Activated naive CD8-positive, alpha-beta T cell treated with anti-CD3 and anti-CD28 coated beads, Interleukin-2, amount 50 U/mL, for 24 hours (primary cell): ENCODE data around the gene SPARC.

ENCODE experiments used
- ATAC-seq: fragments of 150-1000 bp; cut with Tn5 transposase; one replicate; pipeline ENCODE4 v1.10.0; 2021
- DNase-seq: peaks from one replicate; pipeline ENCODE4 v3.0.0; 2021
- H3K27ac Mint-ChIP-seq: one replicate; pipeline ENCODE4 v1.8.0; 2021; ENCODE audit warnings: mild to moderate bottlenecking, mixed read lengths
- H3K27me3 Mint-ChIP-seq: one replicate; pipeline ENCODE4 v1.8.0; 2021; ENCODE audit warnings: mixed read lengths
- H3K36me3 Mint-ChIP-seq: one replicate; pipeline ENCODE4 v1.8.0; 2021; ENCODE audit warnings: low read depth, mixed read lengths
- H3K4me1 Mint-ChIP-seq: one replicate; pipeline ENCODE4 v1.8.0; 2021; ENCODE audit warnings: mixed read lengths
- H3K4me3 Mint-ChIP-seq: one replicate; pipeline ENCODE4 v1.8.0; 2021; ENCODE audit warnings: mild to moderate bottlenecking, moderate library complexity, mixed read lengths
- H3K9me3 Mint-ChIP-seq: one replicate; pipeline ENCODE4 v1.8.0; 2021; ENCODE audit warnings: mixed read lengths

Gene SPARC

GRCh38 chr5:151663617-151664293 is 23.0 kb downstream of the SPARC start:
- H3K4me3 Mint-ChIP-seq: no peak overlapping the region
- no peak overlapping the region for H3K27ac Mint-ChIP-seq
- H3K4me1 Mint-ChIP-seq: peaks cover 10% of the 10 kb centered on the region
- no peaks in the 10 kb centered on the region for H3K9me3 Mint-ChIP-seq
- peaks cover 2% of the 10 kb centered on the region for H3K27me3 Mint-ChIP-seq
- no peak for DNase-seq
- H3K36me3 Mint-ChIP-seq: no peaks in the 10 kb centered on the region
- no peak for ATAC-seq

DNA sequence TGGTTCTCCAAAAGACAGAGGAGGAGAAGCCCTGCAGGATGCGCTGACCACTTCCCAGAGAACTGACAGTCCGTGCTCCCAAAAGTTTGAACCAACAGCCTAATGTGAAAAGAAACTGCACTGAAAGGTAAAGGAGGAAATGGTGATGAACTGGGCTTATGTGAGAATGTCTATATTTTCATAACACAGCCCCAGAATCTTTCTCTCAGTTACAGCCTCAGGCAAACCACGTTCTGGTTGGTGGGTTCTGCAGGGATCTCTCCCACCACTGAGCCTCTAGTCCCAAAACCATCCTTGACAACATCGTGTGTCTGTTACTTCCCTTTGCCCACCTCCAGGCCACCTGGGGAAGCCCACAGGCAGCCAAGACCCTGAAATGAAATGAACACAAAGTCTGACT is 23.9 kb downstream of the SPARC start:
- ATAC-seq (no peak), DNase-seq (no peak)
- Mint-ChIP-seq H3K9me3 (no peaks in the 10 kb centered on the region), H3K27ac (no peak overlapping the region), H3K27me3 (peaks cover 2% of the 10 kb centered on the region), H3K4me1 (peaks cover 10% of the 10 kb centered on the region), H3K36me3 (no peaks in the 10 kb centered on the region), H3K4me3 (no peak overlapping the region)

DNA sequence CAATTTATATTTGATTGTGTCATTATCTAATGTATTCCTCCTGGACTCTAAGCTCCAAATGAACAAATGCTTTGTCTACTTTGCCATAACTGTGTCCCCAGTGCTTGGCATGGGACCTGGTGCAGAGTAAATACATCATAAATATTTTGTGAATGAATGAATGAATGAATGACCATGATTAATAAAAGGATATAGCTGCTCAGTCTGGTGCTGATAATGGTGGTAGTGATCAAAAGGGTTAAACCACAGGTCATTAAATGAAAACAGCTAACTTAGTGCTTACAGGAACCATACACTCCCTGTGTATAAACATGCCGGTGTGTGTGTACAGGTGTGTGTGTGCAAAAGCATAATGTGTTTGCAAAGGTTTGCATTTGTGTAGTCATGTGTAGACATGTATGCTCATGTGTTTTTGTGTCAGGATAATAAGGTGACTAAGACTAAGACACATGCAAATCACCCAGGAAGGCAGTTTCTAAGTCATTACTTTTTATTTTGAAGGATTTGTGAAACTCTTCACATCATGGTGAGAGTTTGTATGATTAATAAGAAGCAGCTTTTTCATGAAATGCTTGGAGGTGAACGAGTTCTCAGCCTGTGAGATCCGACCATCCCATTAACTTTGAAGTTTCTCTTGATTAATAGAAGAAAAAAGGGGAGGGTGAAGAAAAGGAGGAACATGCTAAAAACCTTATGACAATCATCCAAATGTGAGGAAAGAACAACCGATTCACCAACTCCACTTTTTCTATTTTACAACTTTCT is 24.6 kb downstream of the SPARC start:
- ATAC-seq (no peak), DNase-seq (no peak)
- Mint-ChIP-seq H3K4me3 (no peak overlapping the region), H3K36me3 (no peaks in the 10 kb centered on the region), H3K9me3 (no peaks in the 10 kb centered on the region), H3K4me1 (peaks cover 10% of the 10 kb centered on the region), H3K27me3 (peaks cover 2% of the 10 kb centered on the region), H3K27ac (no peak overlapping the region)

DNA sequence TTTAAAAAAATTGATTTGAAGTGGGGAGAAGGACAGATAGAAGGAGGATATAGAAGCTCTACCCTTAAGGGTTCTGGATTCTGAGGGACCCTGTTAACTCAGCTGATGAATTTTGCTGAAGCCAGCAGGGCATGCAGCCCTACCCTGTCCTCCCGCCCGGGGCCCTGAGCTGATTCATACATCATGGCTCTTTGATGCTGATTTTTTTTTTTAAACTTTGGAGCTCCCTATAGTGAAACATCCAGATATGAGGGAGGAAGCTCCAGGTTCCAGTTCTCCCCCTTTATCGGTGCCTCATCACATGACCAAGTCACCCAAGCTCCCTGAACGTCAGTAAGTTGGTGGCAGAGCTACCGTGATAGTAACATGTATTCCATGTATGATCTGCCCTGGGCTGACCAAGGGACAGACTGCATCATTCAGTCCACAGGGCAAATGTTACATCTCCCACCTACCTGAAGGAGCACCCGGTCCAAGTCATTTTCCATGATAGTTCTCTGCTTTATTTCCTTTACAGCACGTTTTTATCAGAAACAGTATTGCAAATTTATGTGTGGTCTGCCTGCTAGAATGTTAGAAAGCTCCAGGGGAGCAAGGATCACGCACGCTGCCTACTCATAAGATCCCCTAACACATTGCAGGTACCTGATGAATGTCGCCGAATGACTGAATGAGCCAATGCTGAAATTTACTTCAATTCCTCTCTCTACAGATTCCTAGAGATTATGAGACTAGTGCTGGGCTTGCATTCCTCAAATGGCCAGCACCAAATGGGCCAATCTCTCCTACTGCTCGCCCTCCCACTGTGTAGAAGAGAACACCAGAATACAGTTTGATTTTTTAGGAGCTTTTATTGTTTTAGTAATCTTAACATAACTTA is 25.9 kb downstream of the SPARC start:
- Mint-ChIP-seq H3K9me3 (no peaks in the 10 kb centered on the region), H3K36me3 (no peaks in the 10 kb centered on the region), H3K27ac (no peak overlapping the region), H3K4me1 (peaks cover 10% of the 10 kb centered on the region), H3K4me3 (no peak overlapping the region), H3K27me3 (peaks cover 2% of the 10 kb centered on the region)
- ATAC-seq (no peak), DNase-seq (no peak)

DNA sequence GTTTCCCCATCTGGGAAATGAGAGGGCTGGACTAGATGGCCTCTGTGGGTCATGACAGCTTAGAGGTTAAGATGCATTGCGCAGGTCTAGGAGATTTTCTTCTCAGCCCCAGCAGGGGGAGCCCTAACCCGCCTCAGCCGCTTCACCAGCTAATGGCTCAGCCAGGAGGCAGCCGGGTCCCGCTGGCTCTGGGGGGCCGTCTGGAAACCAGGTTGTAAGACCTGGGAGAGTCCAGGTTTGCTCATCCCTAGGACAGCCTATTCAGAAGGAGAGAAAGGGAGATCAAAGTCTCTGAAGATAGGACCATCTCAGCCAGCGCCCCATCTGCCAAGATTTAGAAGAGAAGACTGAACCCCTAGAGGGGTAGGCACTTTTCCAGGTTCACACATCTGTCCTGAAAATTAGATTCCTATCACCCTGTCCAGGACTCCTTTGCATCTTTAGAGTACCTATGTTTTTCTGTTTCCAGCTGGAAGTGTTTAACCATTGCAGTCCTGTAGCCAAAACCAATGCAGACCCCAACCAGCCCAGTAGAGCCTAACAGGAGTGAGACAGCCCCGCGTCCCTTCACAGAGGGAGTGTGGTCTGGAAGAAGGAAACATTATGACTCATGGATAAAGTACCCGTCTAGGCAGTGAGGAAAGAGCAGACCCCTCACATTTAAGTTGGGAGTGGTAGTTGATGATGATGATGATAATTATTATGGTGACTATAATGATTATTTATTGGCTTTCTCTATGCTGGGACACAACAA is 27.5 kb downstream of the SPARC start:
- DNase-seq: peak; percentile 87

DNA sequence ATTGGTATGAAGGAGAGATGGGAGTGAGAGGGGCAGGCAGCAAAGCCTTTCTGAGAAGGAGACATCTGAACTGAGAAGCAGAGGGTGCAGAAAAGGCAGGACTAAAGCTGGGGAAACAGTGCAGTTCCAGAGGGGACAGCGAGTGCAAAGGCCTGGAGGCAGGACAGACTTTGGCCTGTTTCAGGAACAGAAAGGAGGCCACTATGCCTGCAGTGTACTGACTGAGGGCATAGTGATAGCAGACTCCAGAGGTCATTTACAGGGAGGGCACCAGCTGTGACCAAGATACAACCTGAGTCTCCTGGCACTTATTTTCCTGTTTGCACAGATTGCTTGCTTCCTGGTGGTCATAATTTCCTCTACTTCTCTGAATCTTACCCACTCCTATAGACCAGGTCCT is 29.6 kb downstream of the SPARC start:
- H3K4me3 Mint-ChIP-seq: no peak overlapping the region
- no peak for DNase-seq
- H3K9me3 Mint-ChIP-seq: no peaks in the 10 kb centered on the region
- H3K36me3 Mint-ChIP-seq: no peaks in the 10 kb centered on the region
- no peak overlapping the region for H3K27ac Mint-ChIP-seq
- peaks cover 2% of the 10 kb centered on the region for H3K27me3 Mint-ChIP-seq
- H3K4me1 Mint-ChIP-seq: no peaks in the 10 kb centered on the region
- ATAC-seq: no peak

More for the DNA sequence above, 27.5 kb downstream of the SPARC start:
- Mint-ChIP-seq H3K9me3 (no peaks in the 10 kb centered on the region), H3K4me1 (peaks cover 10% of the 10 kb centered on the region), H3K27ac (no peak overlapping the region), H3K4me3 (no peak overlapping the region), H3K36me3 (no peaks in the 10 kb centered on the region), H3K27me3 (peaks cover 2% of the 10 kb centered on the region)
- ATAC-seq: peak; percentile 90

- no peaks in the 10 kb centered on the region for H3K4me1 Mint-ChIP-seq
- DNase-seq: no peak
- peaks cover 2% of the 10 kb centered on the region for H3K27me3 Mint-ChIP-seq
- no peak for ATAC-seq
- H3K27ac Mint-ChIP-seq: no peak overlapping the region
- no peaks in the 10 kb centered on the region for H3K36me3 Mint-ChIP-seq
- H3K9me3 Mint-ChIP-seq: no peaks in the 10 kb centered on the region
- H3K4me3 Mint-ChIP-seq: no peak overlapping the region
Measured at GRCh38 chr5:151656311-151656710, 30.4 kb downstream of the SPARC start.

DNA sequence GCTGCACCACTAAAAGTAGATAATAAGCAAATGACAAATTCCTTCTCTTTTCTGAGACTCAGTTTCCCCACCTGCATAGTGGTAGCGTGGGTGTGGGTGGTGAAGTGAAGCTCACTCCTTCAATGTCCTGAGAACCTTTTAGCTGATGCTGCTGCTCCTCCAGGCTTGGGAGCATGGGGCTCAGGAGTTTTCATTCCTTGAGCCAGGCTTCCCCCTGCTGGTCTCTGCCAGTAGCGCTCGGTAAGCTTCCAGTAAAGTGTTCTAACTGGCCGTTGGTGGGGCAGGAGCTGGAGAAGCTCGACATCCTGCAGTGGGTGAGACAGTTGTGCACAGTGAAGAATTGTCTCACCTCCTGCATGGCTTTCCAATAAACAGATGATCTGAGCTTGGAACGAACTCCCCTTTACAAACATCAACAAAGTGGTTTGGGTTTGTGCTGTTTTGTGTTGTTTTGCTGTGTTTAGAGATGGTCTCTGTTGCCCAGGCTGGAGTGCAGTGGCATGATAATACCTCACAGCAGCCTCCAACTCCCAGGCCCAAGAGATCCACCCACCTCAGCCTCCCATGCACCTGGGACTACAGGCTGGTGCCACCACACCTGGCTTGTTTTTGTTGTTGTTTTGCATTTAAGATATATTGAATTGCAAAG is 34.6 kb downstream of the SPARC start:
- Mint-ChIP-seq H3K27me3 (no peaks in the 10 kb centered on the region), H3K4me1 (no peaks in the 10 kb centered on the region)

DNA sequence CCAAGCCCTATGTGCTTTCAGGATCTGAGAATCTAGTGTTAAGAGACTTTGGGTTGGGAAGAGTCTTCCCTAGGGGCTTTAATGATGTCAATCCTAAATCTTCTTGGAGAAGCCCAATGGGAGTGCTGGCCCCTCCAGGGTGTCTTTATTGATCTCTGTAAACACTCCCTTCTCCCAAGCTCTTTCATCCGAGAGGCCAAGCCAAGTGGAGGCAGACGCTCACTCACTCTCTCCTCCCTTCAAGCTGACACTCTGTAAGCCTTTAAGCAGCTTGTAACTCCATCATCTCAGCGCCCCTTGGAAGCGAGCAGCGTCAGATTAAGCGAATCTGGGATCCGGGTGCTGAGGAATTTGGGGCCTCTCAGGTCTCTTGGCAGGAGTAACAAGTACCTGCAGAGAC is 37.7 kb downstream of the SPARC start:
- Mint-ChIP-seq H3K9me3 (no peaks in the 10 kb centered on the region), H3K27ac (no peak overlapping the region), H3K4me1 (no peaks in the 10 kb centered on the region), H3K4me3 (no peak overlapping the region), H3K27me3 (no peaks in the 10 kb centered on the region), H3K36me3 (no peaks in the 10 kb centered on the region)
- DNase-seq (no peak), ATAC-seq (no peak)

More for the DNA sequence above, 34.6 kb downstream of the SPARC start:
- ATAC-seq: peak; percentile 92
- peak; percentile 74 for DNase-seq
- H3K27ac Mint-ChIP-seq: no peak overlapping the region
- H3K4me3 Mint-ChIP-seq: no peak overlapping the region
- H3K9me3 Mint-ChIP-seq: no peaks in the 10 kb centered on the region
- no peaks in the 10 kb centered on the region for H3K36me3 Mint-ChIP-seq

GRCh38 chr5:151648089-151648488 is 38.6 kb downstream of the SPARC start:
- H3K4me1 Mint-ChIP-seq: no peaks in the 10 kb centered on the region
- no peaks in the 10 kb centered on the region for H3K27me3 Mint-ChIP-seq
- ATAC-seq (no peak), DNase-seq (no peak)
- no peaks in the 10 kb centered on the region for H3K36me3 Mint-ChIP-seq
- no peaks in the 10 kb centered on the region for H3K9me3 Mint-ChIP-seq
- H3K4me3 Mint-ChIP-seq: no peak overlapping the region
- no peak overlapping the region for H3K27ac Mint-ChIP-seq

DNA sequence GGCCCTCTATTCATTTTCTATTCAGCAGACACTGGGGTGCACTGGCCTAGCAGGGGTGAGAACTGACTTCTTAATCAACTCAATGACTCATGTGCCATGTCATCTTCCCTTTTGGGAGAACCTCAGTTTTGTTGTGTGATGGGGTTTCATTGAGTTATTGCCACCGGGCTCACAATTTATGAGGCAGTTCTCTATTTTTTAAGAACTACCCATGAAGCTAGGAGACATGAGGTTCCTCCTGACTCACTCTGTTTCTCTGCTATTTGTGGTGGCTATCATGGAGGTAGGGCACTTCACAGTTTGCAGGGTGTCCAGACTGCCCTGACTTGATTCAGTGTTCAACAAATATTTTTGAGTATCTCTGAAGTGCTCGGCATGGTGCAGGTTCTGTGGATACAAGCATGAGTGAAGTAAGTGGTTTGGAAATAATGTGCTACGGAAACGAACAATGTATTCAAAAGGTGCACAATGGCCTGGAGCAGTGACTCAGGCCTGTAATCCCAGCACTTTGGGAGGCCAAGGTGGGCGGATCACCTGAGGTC is 39.3 kb downstream of the SPARC start:
- no peak for DNase-seq
- Mint-ChIP-seq H3K9me3 (no peaks in the 10 kb centered on the region), H3K4me1 (no peaks in the 10 kb centered on the region), H3K27me3 (no peaks in the 10 kb centered on the region), H3K36me3 (no peaks in the 10 kb centered on the region), H3K27ac (no peak overlapping the region), H3K4me3 (no peak overlapping the region)
- no peak for ATAC-seq

DNA sequence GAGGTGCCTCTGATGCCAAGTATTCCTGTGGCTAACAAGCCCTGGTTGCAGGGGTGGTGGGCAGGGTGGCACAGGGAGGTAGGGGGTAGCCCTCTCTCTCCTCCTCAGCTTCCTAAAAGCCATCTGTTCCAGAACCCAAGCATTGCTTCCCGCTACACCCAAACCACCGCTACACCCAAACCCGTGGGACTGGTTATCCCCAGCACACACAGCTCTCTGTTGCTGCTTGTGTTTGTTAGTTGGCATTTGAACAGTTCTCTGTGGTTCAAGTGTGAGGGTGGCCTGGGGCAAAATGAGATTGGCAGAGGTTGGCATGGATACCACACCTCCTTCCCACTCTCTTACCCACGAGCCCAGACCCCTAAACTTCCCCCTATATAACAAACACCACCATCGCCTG is 40.4 kb downstream of the SPARC start:
- H3K9me3 Mint-ChIP-seq: no peaks in the 10 kb centered on the region
- ATAC-seq (no peak), DNase-seq (no peak)
- peaks cover under 1% of the 10 kb centered on the region for H3K4me1 Mint-ChIP-seq
- no peaks in the 10 kb centered on the region for H3K36me3 Mint-ChIP-seq
- H3K27me3 Mint-ChIP-seq: no peaks in the 10 kb centered on the region
- H3K27ac Mint-ChIP-seq: no peak overlapping the region
- H3K4me3 Mint-ChIP-seq: no peak overlapping the region

- Mint-ChIP-seq H3K4me1 (peaks cover 9% of the 10 kb centered on the region), H3K9me3 (no peaks in the 10 kb centered on the region), H3K27ac (no peak overlapping the region), H3K27me3 (no peaks in the 10 kb centered on the region), H3K36me3 (no peaks in the 10 kb centered on the region), H3K4me3 (no peak overlapping the region)
- ATAC-seq: no peak
- DNase-seq: no peak
Measured at GRCh38 chr5:151643388-151643787, 43.3 kb downstream of the SPARC start.
